ENCODE data around the gene BDKRB2.

The BDKRB2 gene

GRCh38 chr14:96204151-96205058 is at the start of gene BDKRB2:
BDKRB2 (plus strand) TSS chr14:96204839; CDS start chr14:96237108, 32,269 bp downstream.
- no peak within 1 kb of the TSS for H3K27ac Mint-ChIP-seq
- H3K4me3 Mint-ChIP-seq = no peak within 1 kb of the TSS
- H3K36me3 Mint-ChIP-seq (ENCODE audit: low read depth) = no peaks in the 10 kb centered on the region
- peaks cover 13% of the 10 kb centered on the region for H3K27me3 Mint-ChIP-seq (ENCODE audit: low read depth)
- no peaks in the 10 kb centered on the region for H3K9me3 Mint-ChIP-seq
- peaks cover 3% of the 10 kb centered on the region for H3K4me1 Mint-ChIP-seq (ENCODE audit: low read depth)

- no peak overlapping the region for H3K27ac Mint-ChIP-seq
- H3K9me3 Mint-ChIP-seq = no peaks in the 10 kb centered on the region
- no peaks in the 10 kb centered on the region for H3K27me3 Mint-ChIP-seq (ENCODE audit: low read depth)
- H3K4me3 Mint-ChIP-seq = no peak overlapping the region
- H3K4me1 Mint-ChIP-seq (ENCODE audit: low read depth) = no peaks in the 10 kb centered on the region
- H3K36me3 Mint-ChIP-seq (ENCODE audit: low read depth) = no peaks in the 10 kb centered on the region
These were observed 49.7 kb upstream of the BDKRB2 start for GRCh38 chr14:96154900-96155299.

- Mint-ChIP-seq H3K36me3 (ENCODE audit: low read depth) (no peaks in the 10 kb centered on the region), H3K27me3 (ENCODE audit: low read depth) (no peaks in the 10 kb centered on the region), H3K4me1 (ENCODE audit: low read depth) (no peaks in the 10 kb centered on the region), H3K9me3 (no peaks in the 10 kb centered on the region), H3K27ac (no peak overlapping the region), H3K4me3 (no peak overlapping the region)
These were observed 47.6 kb upstream of the BDKRB2 start for GRCh38 chr14:96156804-96157760.

- Mint-ChIP-seq H3K4me1 (ENCODE audit: low read depth) (no peaks in the 10 kb centered on the region), H3K36me3 (ENCODE audit: low read depth) (no peaks in the 10 kb centered on the region), H3K27me3 (ENCODE audit: low read depth) (no peaks in the 10 kb centered on the region), H3K9me3 (no peaks in the 10 kb centered on the region), H3K4me3 (no peak overlapping the region), H3K27ac (no peak overlapping the region)
These were observed 45.9 kb upstream of the BDKRB2 start for GRCh38 chr14:96158735-96159134.

- Mint-ChIP-seq H3K4me1 (ENCODE audit: low read depth) (no peaks in the 10 kb centered on the region), H3K27ac (no peak overlapping the region), H3K9me3 (no peaks in the 10 kb centered on the region), H3K4me3 (no peak overlapping the region), H3K36me3 (ENCODE audit: low read depth) (no peaks in the 10 kb centered on the region), H3K27me3 (ENCODE audit: low read depth) (no peaks in the 10 kb centered on the region)
These were observed 44.3 kb upstream of the BDKRB2 start for GRCh38 chr14:96160076-96160912.

GRCh38 chr14:96160913-96161310 is 43.7 kb upstream of the BDKRB2 start:
- Mint-ChIP-seq H3K4me3 (no peak overlapping the region), H3K27me3 (ENCODE audit: low read depth) (no peaks in the 10 kb centered on the region), H3K9me3 (no peaks in the 10 kb centered on the region), H3K27ac (no peak overlapping the region), H3K36me3 (ENCODE audit: low read depth) (no peaks in the 10 kb centered on the region), H3K4me1 (ENCODE audit: low read depth) (no peaks in the 10 kb centered on the region)

- Mint-ChIP-seq H3K27me3 (ENCODE audit: low read depth) (no peaks in the 10 kb centered on the region), H3K36me3 (ENCODE audit: low read depth) (no peaks in the 10 kb centered on the region), H3K27ac (no peak overlapping the region), H3K4me1 (ENCODE audit: low read depth) (no peaks in the 10 kb centered on the region), H3K4me3 (no peak overlapping the region), H3K9me3 (no peaks in the 10 kb centered on the region)
These were observed 43.0 kb upstream of the BDKRB2 start for GRCh38 chr14:96161636-96162035.

GRCh38 chr14:96162265-96162664 is 42.4 kb upstream of the BDKRB2 start:
- H3K9me3 Mint-ChIP-seq = no peaks in the 10 kb centered on the region
- no peaks in the 10 kb centered on the region for H3K27me3 Mint-ChIP-seq (ENCODE audit: low read depth)
- no peaks in the 10 kb centered on the region for H3K4me1 Mint-ChIP-seq (ENCODE audit: low read depth)
- H3K4me3 Mint-ChIP-seq = no peak overlapping the region
- H3K27ac Mint-ChIP-seq = no peak overlapping the region
- H3K36me3 Mint-ChIP-seq (ENCODE audit: low read depth) = no peaks in the 10 kb centered on the region

- Mint-ChIP-seq H3K4me3 (no peak overlapping the region), H3K4me1 (ENCODE audit: low read depth) (no peaks in the 10 kb centered on the region), H3K9me3 (no peaks in the 10 kb centered on the region), H3K36me3 (ENCODE audit: low read depth) (no peaks in the 10 kb centered on the region), H3K27me3 (ENCODE audit: low read depth) (no peaks in the 10 kb centered on the region), H3K27ac (no peak overlapping the region)
These were observed 41.9 kb upstream of the BDKRB2 start for GRCh38 chr14:96162741-96163140.

GRCh38 chr14:96164861-96165490 is 39.7 kb upstream of the BDKRB2 start:
- no peaks in the 10 kb centered on the region for H3K4me1 Mint-ChIP-seq (ENCODE audit: low read depth)
- H3K9me3 Mint-ChIP-seq = no peaks in the 10 kb centered on the region
- H3K27me3 Mint-ChIP-seq (ENCODE audit: low read depth) = no peaks in the 10 kb centered on the region
- no peaks in the 10 kb centered on the region for H3K36me3 Mint-ChIP-seq (ENCODE audit: low read depth)
- H3K27ac Mint-ChIP-seq = no peak overlapping the region
- no peak overlapping the region for H3K4me3 Mint-ChIP-seq

GRCh38 chr14:96165493-96166436 is 38.9 kb upstream of the BDKRB2 start:
- no peaks in the 10 kb centered on the region for H3K4me1 Mint-ChIP-seq (ENCODE audit: low read depth)
- no peaks in the 10 kb centered on the region for H3K27me3 Mint-ChIP-seq (ENCODE audit: low read depth)
- H3K9me3 Mint-ChIP-seq = no peaks in the 10 kb centered on the region
- no peak overlapping the region for H3K4me3 Mint-ChIP-seq
- no peaks in the 10 kb centered on the region for H3K36me3 Mint-ChIP-seq (ENCODE audit: low read depth)
- no peak overlapping the region for H3K27ac Mint-ChIP-seq

GRCh38 chr14:96166461-96167223 is 38.0 kb upstream of the BDKRB2 start:
- no peak overlapping the region for H3K27ac Mint-ChIP-seq
- H3K27me3 Mint-ChIP-seq (ENCODE audit: low read depth) = no peaks in the 10 kb centered on the region
- no peak overlapping the region for H3K4me3 Mint-ChIP-seq
- no peaks in the 10 kb centered on the region for H3K9me3 Mint-ChIP-seq
- no peaks in the 10 kb centered on the region for H3K4me1 Mint-ChIP-seq (ENCODE audit: low read depth)
- no peaks in the 10 kb centered on the region for H3K36me3 Mint-ChIP-seq (ENCODE audit: low read depth)
